A549 (cell line): Measurements from ENCODE around the gene PDE8B.

Source experiments
- BHLHE40 ChIP-seq: IDR thresholded peaks from 2 replicates; pipeline ENCODE4 v1.6.1; 2012; ENCODE audit warnings: low read depth, low read length, inconsistent platforms
- CBX8 ChIP-seq: fragments of 200-600 bp; sonication (generic); IDR thresholded peaks from 2 replicates; pipeline ENCODE4 v1.6.1; 2016
- CTCF ChIP-seq: fragments of >200 bp; sonication (Bioruptor Twin); formaldehyde crosslinking; IDR thresholded peaks from 3 replicates; pipeline ENCODE4 v1.5.1; 2016
- E2F6 ChIP-seq: IDR thresholded peaks from 2 replicates; pipeline ENCODE4 v1.6.1; 2012; ENCODE audit warnings: low read depth, borderline replicate concordance
- HDAC2 ChIP-seq: fragments of 200-600 bp; sonication (generic); IDR thresholded peaks from 2 replicates; pipeline ENCODE4 v1.6.1; 2016
- MAX ChIP-seq: IDR thresholded peaks from 2 replicates; pipeline ENCODE4 v1.6.1; 2012
- NR3C1 ChIP-seq: fragments of >200 bp; sonication (Bioruptor Twin); formaldehyde crosslinking; IDR thresholded peaks from 3 replicates; pipeline ENCODE4 v1.6.1; 2017
- POLR2A ChIP-seq: IDR thresholded peaks from 2 replicates; pipeline ENCODE4 v1.6.1; 2012; ENCODE audit warnings: mild to moderate bottlenecking, low read length
- RAD21 ChIP-seq, 2 experiments: fragments of >200 bp in 1 of 2; sonication (Bioruptor Twin) in 1 of 2; formaldehyde crosslinking in 1 of 2; IDR thresholded peaks in 1 of 2; conservative IDR thresholded peaks in 1 of 2; 2 replicates in 1 of 2; 3 replicates in 1 of 2; pipeline ENCODE4 v1.6.1; 2012 to 2018; ENCODE audit warnings: inconsistent platforms in 1 of 2
- RCOR1 ChIP-seq: fragments of 150-350 bp; IDR thresholded peaks from 2 replicates; pipeline ENCODE4 v1.6.1; 2014; ENCODE audit warnings: antibody characterized with exemption, low read length, low read depth
- SMC3 ChIP-seq: fragments of >200 bp; sonication (Bioruptor Twin); formaldehyde crosslinking; IDR thresholded peaks from 3 replicates; pipeline ENCODE4 v1.6.1; 2018; ENCODE audit warnings: inconsistent platforms
- USF2 ChIP-seq: fragments of 450-650 bp; IDR thresholded peaks from 2 replicates; pipeline ENCODE4 v1.6.1; 2014; ENCODE audit warnings: antibody characterized with exemption
- ZC3H11A ChIP-seq: fragments of 450-650 bp; IDR thresholded peaks from 2 replicates; pipeline ENCODE4 v1.6.1; 2014; ENCODE audit warnings: antibody characterized with exemption, mild to moderate bottlenecking
- ZFP36 ChIP-seq: fragments of 450-650 bp; IDR thresholded peaks from 2 replicates; pipeline ENCODE4 v1.6.1; 2014; ENCODE audit warnings: borderline replicate concordance; ENCODE audit not compliant: partially characterized antibody

GRCh38 chr5:77311214-77311571, 100.7 kb downstream of the PDE8B start:
- no peak for TF ChIP-seq SMC3
- no peak for TF ChIP-seq CTCF
- no peak for TF ChIP-seq BHLHE40
- no peak for TF ChIP-seq NR3C1
- no peak for TF ChIP-seq POLR2A
- no peak for TF ChIP-seq ZC3H11A
- no peak for TF ChIP-seq RAD21 (conservative IDR thresholded peaks at IDR 0.05 in 1 of 2, IDR thresholded peaks at IDR 0.05 in 1 of 2)
- TF ChIP-seq CBX8 = no peak
- no peak for TF ChIP-seq MAX
- TF ChIP-seq HDAC2 = no peak
- no peak for TF ChIP-seq E2F6
- no peak for TF ChIP-seq ZFP36
- TF ChIP-seq USF2 = no peak
- no peak for TF ChIP-seq RCOR1
